Fibroblast of villous mesenchyme (primary cell): ENCODE results near the gene LCE1E. TPM values are rescaled to one million over a fixed set of nuclear protein-coding genes. Genes with fewer than 3 reads are reported as not detected.

Experiments
- DNase-seq: peaks from one replicate; pipeline ENCODE4 v3.0.0-alpha.2; 2010; ENCODE audit warnings: low read depth
- H3K4me3 ChIP-seq: 2 replicates; pipeline ENCODE4 v1.5.1; 2011; ENCODE audit warnings: low read depth, mild to moderate bottlenecking, low read length
- CTCF ChIP-seq: IDR thresholded peaks from 2 replicates; pipeline ENCODE4 v1.5.1; 2012; ENCODE audit warnings: low read depth, mild to moderate bottlenecking, low read length; ENCODE audit not compliant: insufficient read depth
- total RNA-seq: library from RNA; depleted of rRNA; stranded (reverse); fragments of >200 nt; gene quantifications from 2 replicates; pipeline ENCODE4 v1.2.3, GENCODE V29; 2012

The LCE1E gene
- not detected in 2 replicates for total RNA-seq

- no peak for TF ChIP-seq CTCF
- DNase-seq: no peak
- H3K4me3 ChIP-seq: no peak within 1 kb of the TSS
Measured at GRCh38 chr1:152786077-152786476, at the start of gene LCE1E. LCE1E (plus strand) TSS chr1:152786257; CDS start chr1:152787300, 1,043 bp downstream.

- no peak overlapping the region for H3K4me3 ChIP-seq
- DNase-seq: no peak
- TF ChIP-seq CTCF: no peak
Measured at GRCh38 chr1:152737997-152738396, 48.1 kb upstream of the LCE1E start.

- DNase-seq: no peak
Measured at GRCh38 chr1:152739841-152740240, 46.2 kb upstream of the LCE1E start.

GRCh38 chr1:152741656-152742055 lies 44.4 kb upstream of the LCE1E start:
- no peak overlapping the region for H3K4me3 ChIP-seq
- TF ChIP-seq CTCF: no peak
- no peak for DNase-seq

More at GRCh38 chr1:152739841-152740240, 46.2 kb upstream of the LCE1E start:
- no peak for TF ChIP-seq CTCF
- no peak overlapping the region for H3K4me3 ChIP-seq

GRCh38 chr1:152743371-152744145 lies 42.5 kb upstream of the LCE1E start:
- no peak for TF ChIP-seq CTCF
- DNase-seq: no peak
- no peak overlapping the region for H3K4me3 ChIP-seq

GRCh38 chr1:152745289-152745704 lies 40.8 kb upstream of the LCE1E start:
- no peak overlapping the region for H3K4me3 ChIP-seq
- peak; percentile 2 for DNase-seq
- no peak for TF ChIP-seq CTCF
